HG02852 (cell line): ENCODE data around the gene WSCD1.

ENCODE experiments used
- ATAC-seq: cut with Tn5 transposase; IDR thresholded peaks from one replicate; pipeline ENCODE4 v1.9.1; 2021; ENCODE audit warnings: mild to moderate bottlenecking, moderate library complexity; ENCODE audit not compliant: unreplicated experiment

WSCD1 gene

GRCh38 chr17:6147042-6147441 lies 76.9 kb downstream of the WSCD1 start:
- ATAC-seq, result no peak

DNA sequence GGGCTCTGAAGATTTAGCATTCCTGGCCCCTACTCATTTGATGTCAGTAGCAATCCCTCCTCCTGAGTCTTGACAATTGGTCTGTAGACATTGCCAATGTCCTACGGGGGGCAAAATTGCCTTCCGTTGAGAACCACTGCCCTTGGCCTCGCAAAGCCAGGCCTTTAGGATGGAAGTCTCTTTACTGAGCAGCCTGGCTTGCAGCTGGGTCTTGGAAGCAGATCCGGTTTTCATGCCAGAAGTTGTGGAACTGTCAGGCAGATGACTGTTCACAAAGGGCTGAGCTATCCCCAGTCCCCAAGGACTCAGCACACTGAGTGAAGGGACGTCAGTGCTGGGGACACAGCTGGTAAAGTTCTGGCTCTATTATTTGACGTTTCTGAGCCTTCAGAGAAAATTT lies 83.2 kb downstream of the WSCD1 start:
- no peak for ATAC-seq

DNA sequence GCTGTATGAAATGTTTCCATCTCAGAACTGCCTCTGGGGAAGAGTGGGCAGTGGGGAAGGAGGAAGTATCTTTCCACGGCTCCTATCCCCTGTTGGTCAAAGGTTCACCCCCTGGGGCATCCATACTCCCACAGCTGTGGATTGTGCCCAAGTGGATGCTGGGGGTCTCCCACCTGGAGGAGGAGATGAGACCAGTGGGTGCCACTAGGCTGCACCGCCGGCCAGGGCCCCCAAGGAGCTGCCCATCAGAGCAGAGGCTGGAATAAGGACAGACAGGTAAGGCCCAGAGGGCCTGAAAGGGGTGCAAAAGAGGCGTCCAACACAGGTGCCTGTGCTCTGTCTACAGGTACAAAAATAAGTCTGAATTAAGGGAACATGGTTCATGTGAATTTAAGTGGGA lies 87.5 kb downstream of the WSCD1 start:
- ATAC-seq, result no peak

DNA sequence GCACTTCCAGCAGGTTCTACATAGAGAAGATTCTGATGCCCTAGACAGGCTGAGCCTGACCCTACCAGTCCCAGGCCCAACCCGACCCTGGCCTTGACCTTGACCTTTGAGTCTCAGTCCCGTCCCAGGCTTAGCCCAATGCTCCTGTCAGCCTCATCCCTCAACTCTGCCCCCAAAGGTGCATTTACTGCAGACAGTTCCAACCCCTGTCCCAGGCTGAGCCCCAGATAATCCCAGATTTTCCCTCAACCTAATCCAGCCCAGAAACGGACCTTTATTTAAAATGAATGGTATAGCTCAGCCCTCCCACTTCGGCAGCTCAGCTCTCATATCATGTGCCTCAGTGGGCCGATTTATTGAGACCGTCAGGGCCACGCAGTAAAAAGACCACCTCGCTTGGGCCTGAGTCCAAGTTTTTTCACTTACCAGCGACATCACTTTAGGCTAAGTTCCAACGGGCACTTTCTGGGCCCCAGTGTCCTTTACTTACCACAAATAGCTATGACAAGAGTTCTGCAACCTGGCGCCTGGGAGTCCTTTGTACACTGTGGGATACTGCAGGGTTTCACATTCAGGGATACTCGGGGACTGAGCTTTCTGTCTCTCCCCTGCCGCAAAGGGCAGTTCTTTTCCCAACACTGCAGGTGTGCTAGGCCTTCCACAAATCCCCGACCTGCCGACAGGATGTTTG lies 89.5 kb downstream of the WSCD1 start:
- no peak for ATAC-seq

DNA sequence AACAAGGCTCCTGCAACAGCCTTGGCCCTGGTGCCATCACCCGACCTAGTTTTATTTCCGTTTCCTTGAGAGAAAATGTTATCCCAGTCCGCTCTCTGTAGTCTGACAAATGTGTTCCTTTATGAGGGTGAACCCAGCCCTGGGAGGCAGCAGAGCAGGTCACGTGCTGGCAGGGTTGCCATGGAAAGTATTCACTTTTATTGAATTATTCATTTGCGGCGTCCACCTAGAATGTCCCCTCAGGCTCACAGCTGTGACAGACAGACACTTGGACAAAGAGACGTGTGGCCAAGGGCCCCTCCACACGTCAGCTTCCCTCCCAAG lies 90.0 kb downstream of the WSCD1 start:
- no peak for ATAC-seq

DNA sequence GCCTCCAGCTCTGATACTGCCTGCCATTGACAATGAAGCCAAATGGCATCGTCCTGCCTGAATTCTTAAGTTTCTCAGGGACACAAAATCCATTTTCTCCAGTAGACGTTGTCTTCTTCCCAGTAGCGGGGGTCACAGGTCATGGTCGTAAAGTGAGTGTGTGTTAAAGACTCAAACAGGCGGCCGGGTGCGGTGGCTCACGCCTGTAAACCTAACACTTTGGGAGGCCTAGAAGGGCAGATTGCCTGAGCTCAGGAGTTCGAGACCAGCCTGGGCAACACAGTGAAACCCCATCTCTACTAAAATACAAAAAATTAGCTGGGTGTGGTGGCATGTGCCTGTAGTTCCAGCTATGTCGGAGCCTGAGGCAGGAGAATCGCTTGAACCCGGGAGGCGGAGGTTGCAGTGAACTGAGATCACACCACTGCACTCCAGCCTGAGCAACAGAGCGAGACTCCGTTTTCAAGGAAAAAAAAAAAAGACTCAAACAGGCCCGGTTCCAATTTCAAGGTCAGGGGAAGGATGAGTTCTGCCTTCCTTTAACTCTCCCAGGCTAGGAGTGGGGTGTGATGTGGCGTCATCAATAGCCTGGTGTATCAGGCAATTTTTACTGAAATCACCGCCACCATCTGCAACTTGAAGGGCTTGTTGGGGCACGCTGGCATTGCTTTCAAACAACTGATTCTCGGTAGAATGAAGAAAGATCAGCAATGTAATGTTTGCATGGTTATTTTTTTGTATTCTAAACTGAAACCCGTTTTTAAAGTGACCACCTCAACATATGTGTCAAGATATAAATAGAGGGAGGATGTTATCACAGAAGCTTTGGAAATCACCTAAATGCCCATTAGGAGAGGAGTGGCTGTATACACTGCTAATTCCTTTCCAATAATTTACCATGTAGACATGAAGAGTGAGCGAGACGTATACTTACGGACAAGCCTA lies 91.0 kb downstream of the WSCD1 start:
- ATAC-seq, result no peak

GRCh38 chr17:6162216-6162615 lies 92.0 kb downstream of the WSCD1 start:
- no peak for ATAC-seq

GRCh38 chr17:6162892-6163291 lies 92.7 kb downstream of the WSCD1 start:
- ATAC-seq, result no peak

GRCh38 chr17:6163612-6164333 lies 93.6 kb downstream of the WSCD1 start:
- ATAC-seq, result no peak

GRCh38 chr17:6164996-6165395 lies 94.8 kb downstream of the WSCD1 start:
- ATAC-seq, result no peak

DNA sequence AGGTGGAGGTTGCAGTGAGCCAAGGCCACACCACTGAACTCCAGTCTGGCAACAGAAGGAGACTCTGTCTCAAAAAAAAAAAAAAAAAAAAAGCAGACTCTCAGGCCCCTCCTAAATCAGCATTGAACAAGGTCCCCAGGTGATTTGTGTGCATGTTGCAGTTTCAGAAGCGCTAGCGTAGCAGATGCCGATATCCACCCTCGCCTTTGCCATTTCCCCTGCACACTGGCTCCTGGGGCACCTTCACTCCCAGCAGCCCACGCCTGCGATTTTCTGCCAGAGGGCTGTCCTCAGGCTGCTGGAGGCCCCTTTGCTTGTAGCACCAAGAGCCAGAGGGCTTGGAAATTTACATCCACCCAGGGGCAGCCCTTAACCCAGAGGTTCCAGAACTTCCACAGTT lies 95.6 kb downstream of the WSCD1 start:
- no peak for ATAC-seq

- ATAC-seq, result no peak
These were observed 96.5 kb downstream of the WSCD1 start for GRCh38 chr17:6166492-6167179.

DNA sequence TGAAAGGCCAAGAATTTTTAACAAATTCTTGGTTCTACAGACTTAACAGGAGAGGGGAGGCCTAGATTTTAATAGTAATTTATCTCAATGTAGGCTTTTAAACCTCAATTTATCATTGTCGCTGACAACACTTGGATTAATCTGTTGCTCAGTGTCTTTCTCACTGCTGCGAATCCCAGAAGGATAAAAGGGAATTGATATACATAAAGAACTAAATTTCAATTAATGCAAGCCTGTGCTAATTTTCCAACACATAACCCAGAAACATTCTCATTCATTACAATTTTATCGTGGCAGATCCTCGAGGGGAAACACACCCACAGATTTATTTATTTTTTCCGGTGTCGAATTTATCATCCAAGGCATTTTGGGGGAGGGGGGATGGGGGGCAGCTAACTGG lies 98.1 kb downstream of the WSCD1 start:
- no peak for ATAC-seq

- no peak for ATAC-seq
These were observed 100.2 kb downstream of the WSCD1 start for GRCh38 chr17:6170349-6170748.

- ATAC-seq, result no peak
These were observed 102.6 kb downstream of the WSCD1 start for GRCh38 chr17:6172642-6173330.

GRCh38 chr17:6173653-6174052 lies 103.5 kb downstream of the WSCD1 start:
- ATAC-seq, result no peak
